ENCODE data around the gene ISCA2. TPM values are rescaled to one million over a fixed set of nuclear protein-coding genes. Genes with fewer than 3 reads are reported as not detected.

ISCA2 gene
- total RNA-seq, 2 experiments from 2014 or later = 38.4 to 50.0 TPM

DNA sequence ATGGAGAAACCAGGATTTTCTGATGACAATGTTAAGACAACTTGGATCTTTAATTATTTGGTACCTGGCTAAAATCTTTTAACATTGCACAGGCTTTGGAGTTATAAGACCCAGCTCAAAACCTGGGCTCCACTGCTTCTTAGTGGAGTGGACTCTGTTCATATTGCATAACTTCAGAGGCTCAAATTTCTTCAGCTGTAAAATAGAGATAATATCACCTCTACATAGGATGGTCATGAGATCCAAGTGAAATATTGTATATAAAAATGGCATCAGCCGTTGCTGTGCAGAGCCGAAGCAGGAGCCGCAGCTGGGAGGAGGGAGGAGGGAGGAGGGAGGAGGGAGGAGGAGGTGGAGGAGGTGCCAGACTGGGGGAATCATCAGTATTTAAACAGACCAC, 11.0 kb upstream of the ISCA2 start:
- DNase-seq (ENCODE audit: low spot score) = no peak
- ChIA-PET CTCF (ENCODE audit: unreplicated experiment) (no interaction called here), POLR2A (interaction anchor here (0.6 kb wide), 1 partner anchor 1023 kb away, joined by 3 read pairs; no protein-coding TSS in a partner anchor)
- Histone ChIP-seq H3K4me2 (ENCODE audit: low read length) (no peak overlapping the region), H3K4me1 (ENCODE audit: insufficient read depth, low read length, poor library complexity, severe bottlenecking) (no peaks in the 10 kb centered on the region), H3K36me3 (ENCODE audit: insufficient read depth, low read length) (no peaks in the 10 kb centered on the region), H2AFZ (ENCODE audit: low read length) (no peak overlapping the region), H3K9me3 (ENCODE audit: low read length) (no peaks in the 10 kb centered on the region), H3K27ac (ENCODE audit: low read depth, low read length, poor library complexity, severe bottlenecking) (no peak overlapping the region), H3K4me3 (ENCODE audit: low read depth, low read length, poor library complexity, severe bottlenecking) (no peak overlapping the region), H3K79me2 (ENCODE audit: insufficient read depth, low read depth, low read length) (no peaks in the 10 kb centered on the region), H3K9me2 (ENCODE audit: insufficient read depth, low read length) (no peaks in the 10 kb centered on the region), H4K20me1 (ENCODE audit: insufficient read depth, low read length) (no peaks in the 10 kb centered on the region)
- TF ChIP-seq, protein P1, sequence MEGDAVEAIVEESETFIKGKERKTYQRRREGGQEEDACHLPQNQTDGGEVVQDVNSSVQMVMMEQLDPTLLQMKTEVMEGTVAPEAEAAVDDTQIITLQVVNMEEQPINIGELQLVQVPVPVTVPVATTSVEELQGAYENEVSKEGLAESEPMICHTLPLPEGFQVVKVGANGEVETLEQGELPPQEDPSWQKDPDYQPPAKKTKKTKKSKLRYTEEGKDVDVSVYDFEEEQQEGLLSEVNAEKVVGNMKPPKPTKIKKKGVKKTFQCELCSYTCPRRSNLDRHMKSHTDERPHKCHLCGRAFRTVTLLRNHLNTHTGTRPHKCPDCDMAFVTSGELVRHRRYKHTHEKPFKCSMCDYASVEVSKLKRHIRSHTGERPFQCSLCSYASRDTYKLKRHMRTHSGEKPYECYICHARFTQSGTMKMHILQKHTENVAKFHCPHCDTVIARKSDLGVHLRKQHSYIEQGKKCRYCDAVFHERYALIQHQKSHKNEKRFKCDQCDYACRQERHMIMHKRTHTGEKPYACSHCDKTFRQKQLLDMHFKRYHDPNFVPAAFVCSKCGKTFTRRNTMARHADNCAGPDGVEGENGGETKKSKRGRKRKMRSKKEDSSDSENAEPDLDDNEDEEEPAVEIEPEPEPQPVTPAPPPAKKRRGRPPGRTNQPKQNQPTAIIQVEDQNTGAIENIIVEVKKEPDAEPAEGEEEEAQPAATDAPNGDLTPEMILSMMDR (conservative IDR thresholded peaks at IDR 0.05; ENCODE audit: low read length) = no peak
- TF ChIP-seq EZH2phosphoT487 (IDR thresholded peaks at IDR 0.05; ENCODE audit: borderline replicate concordance, low read depth, low read length) = no peak
- no TSS peak for BruUV-seq (replicated peaks)
- intact Hi-C loops (cut with micrococcal nuclease; ENCODE audit: unreplicated experiment) = no loop called here

DNA sequence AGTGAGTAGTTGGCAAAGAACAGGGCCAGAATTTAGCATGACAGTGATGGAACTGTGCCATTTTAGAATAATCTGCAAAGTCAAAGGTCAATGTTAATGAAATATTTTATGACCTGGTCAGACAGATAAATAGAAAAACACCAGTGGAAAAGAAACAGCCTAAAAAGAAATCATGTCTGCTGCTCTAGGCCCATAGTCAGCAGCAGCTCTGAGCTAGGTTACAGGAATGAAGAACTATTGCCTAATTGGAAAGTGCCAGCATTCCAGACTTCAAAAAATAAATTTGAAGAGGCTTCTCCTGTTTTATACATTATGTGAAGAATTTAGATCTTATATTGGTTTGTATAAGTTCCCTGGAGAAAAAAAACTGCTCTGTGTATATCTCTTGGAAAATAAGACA, 10.2 kb upstream of the ISCA2 start:
- BruUV-seq (replicated peaks) = no TSS peak
- Histone ChIP-seq H3K79me2 (ENCODE audit: insufficient read depth, low read depth, low read length) (no peaks in the 10 kb centered on the region), H3K4me3 (ENCODE audit: low read depth, low read length, poor library complexity, severe bottlenecking) (no peak overlapping the region), H3K36me3 (ENCODE audit: insufficient read depth, low read length) (no peaks in the 10 kb centered on the region), H3K4me2 (ENCODE audit: low read length) (no peak overlapping the region), H4K20me1 (ENCODE audit: insufficient read depth, low read length) (no peaks in the 10 kb centered on the region), H2AFZ (ENCODE audit: low read length) (no peak overlapping the region), H3K9me3 (ENCODE audit: low read length) (no peaks in the 10 kb centered on the region), H3K4me1 (ENCODE audit: insufficient read depth, low read length, poor library complexity, severe bottlenecking) (no peaks in the 10 kb centered on the region), H3K9me2 (ENCODE audit: insufficient read depth, low read length) (no peaks in the 10 kb centered on the region), H3K27ac (ENCODE audit: low read depth, low read length, poor library complexity, severe bottlenecking) (no peak overlapping the region)
- intact Hi-C loops (cut with micrococcal nuclease; ENCODE audit: unreplicated experiment) = no loop called here
- no peak for DNase-seq (ENCODE audit: low spot score)
- ChIA-PET CTCF (ENCODE audit: unreplicated experiment) (no interaction called here), POLR2A (no interaction called here)
- no peak for TF ChIP-seq EZH2phosphoT487 (IDR thresholded peaks at IDR 0.05; ENCODE audit: borderline replicate concordance, low read depth, low read length)

DNA sequence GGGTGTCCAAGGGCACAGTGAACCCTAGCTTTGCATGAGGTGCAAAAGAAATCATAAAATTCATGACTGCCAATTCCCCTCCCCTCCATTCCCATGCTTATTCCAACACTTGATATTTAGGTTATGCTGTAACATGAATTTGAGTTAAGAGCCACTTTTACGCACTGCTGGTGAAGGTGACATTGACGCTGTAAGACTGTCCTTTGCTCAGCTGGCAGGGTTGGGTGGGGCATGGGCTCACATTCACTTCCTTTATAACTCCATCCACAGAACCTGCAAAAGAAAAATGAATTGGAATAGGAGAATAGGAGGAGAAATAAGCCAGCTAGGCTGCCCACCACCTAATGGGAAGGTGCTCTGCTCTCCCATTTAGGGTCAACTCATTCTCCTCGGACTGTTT, 7.4 kb upstream of the ISCA2 start:
- H3K27ac ChIP-seq (ENCODE audit: low read depth, low read length, poor library complexity, severe bottlenecking) = no peak overlapping the region
- no peaks in the 10 kb centered on the region for H4K20me1 ChIP-seq (ENCODE audit: insufficient read depth, low read length)
- POLR2A ChIA-PET = interaction anchor here (0.7 to 0.9 kb wide), 2 partner anchors 8 to 139 kb away, joined by 3 read pairs; partner anchors contain the start of gene ISCA2
- no TSS peak for BruUV-seq (replicated peaks)
- no peak overlapping the region for H3K4me3 ChIP-seq (ENCODE audit: low read depth, low read length, poor library complexity, severe bottlenecking)
- TF ChIP-seq, protein P1 (conservative IDR thresholded peaks at IDR 0.05; ENCODE audit: low read length) = no peak
- no peak for TF ChIP-seq EZH2phosphoT487 (IDR thresholded peaks at IDR 0.05; ENCODE audit: borderline replicate concordance, low read depth, low read length)
- H3K36me3 ChIP-seq (ENCODE audit: insufficient read depth, low read length) = no peaks in the 10 kb centered on the region
- H3K4me1 ChIP-seq (ENCODE audit: insufficient read depth, low read length, poor library complexity, severe bottlenecking) = peaks cover 14% of the 10 kb centered on the region
- CTCF ChIA-PET (ENCODE audit: unreplicated experiment) = no interaction called here
- H3K4me2 ChIP-seq (ENCODE audit: low read length) = no peak overlapping the region
- no peaks in the 10 kb centered on the region for H3K9me2 ChIP-seq (ENCODE audit: insufficient read depth, low read length)
- intact Hi-C loops (cut with micrococcal nuclease; ENCODE audit: unreplicated experiment) = no loop called here
- no peak overlapping the region for H2AFZ ChIP-seq (ENCODE audit: low read length)
- H3K79me2 ChIP-seq (ENCODE audit: insufficient read depth, low read depth, low read length) = no peaks in the 10 kb centered on the region
- no peak for DNase-seq (ENCODE audit: low spot score)
- no peaks in the 10 kb centered on the region for H3K9me3 ChIP-seq (ENCODE audit: low read length)

All from OCI-LY7 (cell line).